Sigmoid colon (tissue), 7 donors: ENCODE measurements around the gene DNAJC5. TPM values are rescaled to one million over a fixed set of nuclear protein-coding genes. Genes with fewer than 3 reads are reported as not detected.
"Not testable (repeated sequence)": the region's sequence is repeated elsewhere in the genome, so short reads cannot be mapped to it uniquely, and the experiment has no call there.

ENCODE experiments used
- DNase-seq: peaks from one replicate; pipeline ENCODE4 v3.0.0-alpha.2; 2019
- H3K27ac ChIP-seq, 4 donors: fragments of 200-600 bp; sonication (generic); one replicate each; pipeline ENCODE4 v1.5.1; 2016 to 2019; ENCODE audit warnings: mild to moderate bottlenecking in 1 of 4
- H3K27me3 ChIP-seq, 3 donors: fragments of 200-600 bp; sonication (generic); one replicate each; pipeline ENCODE4 v1.5.1; 2019; ENCODE audit warnings: mild to moderate bottlenecking in 1 of 3
- H3K36me3 ChIP-seq, 4 donors: fragments of 200-600 bp; sonication (generic); one replicate each; pipeline ENCODE4 v1.5.1; 2016 to 2019
- H3K4me1 ChIP-seq, 4 donors: fragments of 200-600 bp; sonication (generic); one replicate each; pipeline ENCODE4 v1.5.1; 2017 to 2019
- H3K4me3 ChIP-seq, 4 donors: fragments of 200-600 bp; sonication (generic); one replicate each; pipeline ENCODE4 v1.5.1; 2017 to 2019; ENCODE audit warnings: mild to moderate bottlenecking in 2 of 4, moderate library complexity in 1 of 4
- H3K9me3 ChIP-seq, 4 donors: fragments of 200-600 bp in 3 of 4; sonication (generic) in 3 of 4; one replicate each; pipeline versions ENCODE4 v1.5.1 to v1.6.1; 2013 to 2019
- CTCF ChIP-seq, 4 experiments: fragments of 450-650 bp in 3 of 4; fragments of 200-600 bp in 1 of 4; IDR thresholded peaks; one replicate each; pipeline ENCODE4 v1.5.1; 2016 to 2019; ENCODE audit warnings: antibody characterized with exemption in 4 of 4, mild to moderate bottlenecking in 3 of 4, moderate library complexity in 2 of 4
- EP300 ChIP-seq, 4 donors: sonication (generic); formaldehyde crosslinking; IDR thresholded peaks; one replicate each; pipeline ENCODE4 v1.6.1; 2017; ENCODE audit warnings: antibody characterized with exemption in 4 of 4
- POLR2A ChIP-seq, 2 donors: fragments of 450-650 bp; IDR thresholded peaks; one replicate each; pipeline ENCODE4 v1.6.1; 2016; ENCODE audit warnings: antibody characterized with exemption in 2 of 2, mild to moderate bottlenecking in 2 of 2, moderate library complexity in 2 of 2
- POLR2AphosphoS5 ChIP-seq, 4 donors: sonication (generic); formaldehyde crosslinking; IDR thresholded peaks; one replicate each; pipeline ENCODE4 v1.6.1; 2017; ENCODE audit warnings: antibody characterized with exemption in 4 of 4
- WGBS, 2 donors: extraction: QIAGEN DNeasy Blood & Tissue Kit; methylation state at CpG; one replicate each; pipeline ENCODE4 v1.1.7; 2013; 5-methylcytosine and 5-hydroxymethylcytosine counted together
- intact Hi-C: fragments of 100-400 bp; cut with DNase I; formaldehyde crosslinking; loops from one replicate; pipeline ENCODE4 v1.15.1; 2023
- polyA plus RNA-seq, 3 donors: library from polyadenylated mRNA; stranded (reverse); fragments of 200-250 nt; gene quantifications; one replicate each; pipeline ENCODE4 v1.2.3, GENCODE V29; 2013
- total RNA-seq, 4 donors: library from RNA; depleted of rRNA; stranded (reverse); fragments of >200 nt; gene quantifications; one replicate each; pipeline ENCODE4 v1.1.0, GENCODE V29; 2016
- donor health status: healthy with polysubstance abuse.
- donor health status: Bipolar disorder and iron deficiency.
- donor health status: healthy.

DNAJC5 gene
- total and polyA plus RNA-seq, 7 donors, result 21.6 to 62.8 (median 31.4) TPM

DNA sequence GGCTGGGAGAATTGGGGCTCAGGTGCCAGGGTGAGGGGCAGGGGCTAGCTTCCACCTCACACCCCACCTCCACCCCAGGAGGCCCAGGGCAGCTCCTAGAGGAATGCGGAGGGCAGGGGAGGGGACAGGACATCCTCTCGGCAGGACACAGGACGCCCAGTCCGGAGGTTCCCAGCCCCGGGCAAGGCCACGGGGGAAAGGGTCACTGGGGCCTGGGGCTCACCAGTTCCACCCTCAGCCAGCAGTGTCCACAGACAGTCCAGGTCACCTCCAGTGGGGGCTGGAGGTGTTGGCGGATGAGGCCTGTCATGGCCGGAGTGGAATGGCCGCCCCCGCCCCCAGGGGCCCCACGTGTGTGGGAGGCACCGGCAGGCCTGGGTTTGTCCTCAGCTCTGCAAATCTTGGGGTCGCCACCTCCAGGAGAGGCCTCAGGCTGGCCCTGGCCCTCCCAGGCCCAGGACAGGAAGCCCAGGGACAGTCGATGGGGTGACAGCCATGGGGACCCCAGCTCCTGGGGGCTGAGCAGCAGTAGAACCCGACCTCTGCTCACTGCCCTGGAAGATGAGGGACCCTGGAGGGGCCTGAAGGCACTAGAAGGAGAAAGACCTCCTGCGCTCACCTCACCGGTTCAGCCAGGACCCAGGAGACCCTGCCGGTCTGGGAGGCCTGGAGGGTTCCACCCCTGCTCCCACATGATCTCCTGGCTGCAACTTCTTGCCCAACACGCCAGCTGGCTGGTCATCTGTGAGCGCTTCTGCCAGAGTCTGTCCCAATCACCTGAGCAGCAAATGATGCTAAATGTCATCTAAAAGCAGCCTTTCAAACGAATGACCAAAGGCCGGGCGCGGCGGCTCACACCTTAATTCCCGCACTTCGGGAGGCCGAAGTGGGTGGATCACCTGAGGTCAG, 46.7 kb upstream of the DNAJC5 start:
- intact Hi-C loops, result no loop called here
- no peak overlapping the region for H3K4me3 ChIP-seq
- DNase-seq, result no peak
- H3K27me3 ChIP-seq, result peaks cover 0 to 54% (median 27%) of the 10 kb centered on the region in 3 donors
- H3K27ac ChIP-seq, result peak overlapping the region; percentile 10 to 64 (median 36)
- H3K9me3 ChIP-seq, result no peaks in the 10 kb centered on the region
- H3K4me1 ChIP-seq, result peaks cover 0 to 16% (median 7%) of the 10 kb centered on the region in 4 donors
- WGBS, 2 donors, result 69 to 74% methylated on average over 28 of the region's 28 CpGs
- H3K36me3 ChIP-seq, result no peaks in the 10 kb centered on the region
- no peak for TF ChIP-seq EP300 (IDR thresholded peaks at IDR 0.05)
- TF ChIP-seq POLR2A (IDR thresholded peaks at IDR 0.05), result no peak
- no peak for TF ChIP-seq CTCF (IDR thresholded peaks at IDR 0.05)
- no peak for TF ChIP-seq POLR2AphosphoS5 (IDR thresholded peaks at IDR 0.05)

GRCh38 chr20:63850689-63851547, 44.0 kb upstream of the DNAJC5 start:
- intact Hi-C loops, result no loop called here
- WGBS, 2 donors, result 71 to 75% methylated on average over 27 of the region's 27 CpGs
- H3K27me3 ChIP-seq, result peaks cover 8 to 55% (median 32%) of the 10 kb centered on the region in 3 donors
- H3K36me3 ChIP-seq, result no peaks in the 10 kb centered on the region
- H3K27ac ChIP-seq, result no peak overlapping the region
- peaks cover 0 to 36% (median 28%) of the 10 kb centered on the region in 4 donors for H3K4me1 ChIP-seq
- TF ChIP-seq POLR2AphosphoS5 (IDR thresholded peaks at IDR 0.05), result no peak
- no peak for TF ChIP-seq CTCF (IDR thresholded peaks at IDR 0.05)
- TF ChIP-seq POLR2A (IDR thresholded peaks at IDR 0.05), result no peak
- TF ChIP-seq EP300 (IDR thresholded peaks at IDR 0.05), result no peak
- H3K4me3 ChIP-seq, result no peak overlapping the region
- DNase-seq, result no peak
- no peaks in the 10 kb centered on the region for H3K9me3 ChIP-seq

DNA sequence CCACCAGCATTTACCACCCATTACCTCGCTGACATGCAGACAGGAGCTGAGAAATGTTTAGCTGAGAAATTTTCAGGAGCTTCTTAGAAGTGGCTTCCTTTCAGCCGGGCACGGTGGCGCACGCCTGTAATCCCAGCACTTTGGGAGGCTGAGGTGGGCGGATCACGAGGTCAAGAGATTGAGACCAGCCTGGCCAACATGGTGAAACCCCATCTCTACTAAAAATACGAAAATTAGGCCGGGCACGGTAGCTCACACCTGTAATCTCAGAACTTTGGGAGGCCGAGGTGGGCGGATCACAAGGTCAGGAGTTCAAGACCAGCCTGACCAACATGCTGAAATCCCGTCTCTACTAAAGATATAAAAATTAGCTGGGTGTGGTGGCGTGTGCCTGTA, 43.4 kb upstream of the DNAJC5 start:
- intact Hi-C loops, H3K4me3 ChIP-seq, H3K36me3 ChIP-seq, DNase-seq, H3K9me3 ChIP-seq, H3K27ac ChIP-seq: not testable (repeated sequence)
- Histone ChIP-seq H3K27me3 (peaks cover 13 to 55% (median 39%) of the 10 kb centered on the region in 3 donors), H3K4me1 (peaks cover 0 to 30% (median 23%) of the 10 kb centered on the region in 4 donors)
- 78 to 89% methylated on average over 14 of the region's 14 CpGs for WGBS, 2 donors

DNA sequence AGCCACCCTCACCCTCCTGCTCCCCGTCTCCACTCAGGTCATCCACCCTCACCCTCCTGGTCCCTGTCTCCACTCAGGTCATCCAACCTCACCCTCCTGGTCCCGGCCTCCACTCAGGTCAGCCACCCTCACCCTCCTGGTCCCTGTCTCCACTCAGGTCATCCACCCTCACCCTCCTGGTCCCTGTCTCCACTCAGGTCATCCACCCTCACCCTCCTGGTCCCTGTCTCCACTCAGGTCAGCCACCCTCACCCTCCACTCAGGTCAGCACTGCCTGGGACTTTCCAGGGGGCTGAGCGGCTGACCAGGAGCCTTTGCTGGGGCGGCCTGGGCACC, 41.2 kb upstream of the DNAJC5 start:
- DNase-seq, H3K36me3 ChIP-seq, H3K4me3 ChIP-seq, H3K9me3 ChIP-seq, intact Hi-C loops: not testable (repeated sequence)
- Histone ChIP-seq H3K27ac (peak overlapping the region; percentile 55 to 73 (median 60)), H3K27me3 (peaks cover 17 to 67% (median 50%) of the 10 kb centered on the region in 3 donors), H3K4me1 (peaks cover 0 to 36% (median 30%) of the 10 kb centered on the region in 4 donors)
- WGBS, 2 donors, result 62 to 69% methylated on average over 4 of the region's 4 CpGs

DNA sequence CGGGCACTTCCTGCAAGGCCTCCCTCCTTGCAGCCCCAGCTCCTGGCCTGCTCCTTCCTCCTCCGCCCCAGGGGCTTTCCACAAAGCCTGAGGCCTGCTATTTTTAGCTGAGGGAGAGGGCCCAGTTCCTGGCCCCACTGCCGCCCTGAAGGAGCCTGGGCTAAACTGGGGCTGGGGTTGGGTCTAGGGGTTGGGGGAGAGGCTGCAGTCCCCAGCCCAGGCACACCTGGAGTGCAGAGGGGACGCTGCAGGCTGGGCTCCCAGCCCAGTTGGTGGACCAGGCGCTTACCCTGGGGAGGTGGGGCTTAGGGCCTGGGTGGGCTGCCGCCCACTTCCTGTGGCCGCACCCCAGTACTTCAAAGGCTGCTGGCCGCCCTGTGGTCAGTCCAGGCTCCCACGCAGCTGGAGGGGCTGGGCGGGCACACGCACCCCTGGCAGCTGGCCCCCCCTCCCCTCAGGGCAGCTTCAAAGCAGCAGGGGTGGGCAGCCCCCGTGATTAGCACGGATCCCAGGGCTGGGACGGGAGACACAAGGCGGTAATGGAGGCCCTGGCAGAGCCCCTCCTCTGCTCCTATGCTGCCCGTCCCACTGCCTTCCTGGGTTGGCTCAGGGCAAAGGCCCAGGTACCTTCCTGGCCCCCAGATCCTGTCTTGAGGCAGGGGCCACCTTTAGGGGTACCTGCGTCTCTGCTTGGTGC, 40.7 kb upstream of the DNAJC5 start:
- Histone ChIP-seq H3K4me3 (peak overlapping the region in 2 of 4 donors; percentile 7 to 19), H3K27ac (peak overlapping the region; percentile 55 to 73 (median 60)), H3K9me3 (no peaks in the 10 kb centered on the region), H3K4me1 (peaks cover 0 to 38% (median 33%) of the 10 kb centered on the region in 4 donors), H3K27me3 (peaks cover 17 to 72% (median 50%) of the 10 kb centered on the region in 3 donors), H3K36me3 (no peaks in the 10 kb centered on the region)
- intact Hi-C loops, result no loop called here
- TF ChIP-seq POLR2A (IDR thresholded peaks at IDR 0.05) (no peak), EP300 (IDR thresholded peaks at IDR 0.05) (no peak)
- DNase-seq, result no peak
- 15 to 18% methylated on average over 17 of the region's 17 CpGs for WGBS, 2 donors
